Cardiac fibroblast (primary cell): ENCODE measurements around the gene SSH2.

ENCODE experiments used
- DNase-seq, 2 donors: peaks; one replicate each; pipeline versions ENCODE4 v3.0.0 to v3.0.0-alpha.2; 2010; ENCODE audit warnings: low read depth in 2 of 2
- H3K4me3 ChIP-seq, 2 donors: replicated peaks in 1 of 2; 1 replicate in 1 of 2; 2 replicates in 1 of 2; pipeline ENCODE4 v1.5.1; 2011; ENCODE audit warnings: low read depth in 2 of 2, low read length in 2 of 2, mild to moderate bottlenecking in 2 of 2, moderate library complexity in 1 of 2
- TF ChIP-seq, protein P1 (sequence below): IDR thresholded peaks from one replicate; pipeline ENCODE4 v1.5.1; 2011; ENCODE audit warnings: low read depth, mild to moderate bottlenecking, low read length, inconsistent platforms

Gene SSH2

DNA sequence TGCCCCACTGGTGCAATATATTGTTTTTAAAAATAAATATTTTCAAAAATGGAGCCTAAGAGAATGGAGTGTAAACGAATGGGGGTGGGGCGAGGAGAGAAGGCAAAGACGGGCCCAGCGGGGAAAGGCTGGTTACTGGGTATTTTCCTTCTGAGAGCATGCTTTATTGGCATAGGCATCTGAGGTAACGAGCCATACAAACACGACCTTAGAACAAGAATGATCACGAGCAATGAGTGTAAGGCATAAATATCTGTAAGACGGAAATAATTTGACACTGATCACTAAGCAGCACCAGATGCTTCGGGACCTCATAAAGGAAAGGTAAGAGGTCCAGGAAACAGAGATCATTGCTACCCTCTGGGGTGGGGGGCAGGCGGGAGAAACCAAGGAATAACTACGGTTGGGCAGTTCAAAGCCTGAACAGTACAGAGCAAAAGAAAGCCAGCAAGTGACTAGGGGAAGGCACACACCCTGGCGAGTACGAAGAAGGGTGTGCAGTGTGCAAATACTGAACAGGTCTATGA, 959 bp downstream of the SSH2 start:
- H3K4me3 ChIP-seq: peak overlapping the region; percentile 93 to 99
- TF ChIP-seq, protein P1, sequence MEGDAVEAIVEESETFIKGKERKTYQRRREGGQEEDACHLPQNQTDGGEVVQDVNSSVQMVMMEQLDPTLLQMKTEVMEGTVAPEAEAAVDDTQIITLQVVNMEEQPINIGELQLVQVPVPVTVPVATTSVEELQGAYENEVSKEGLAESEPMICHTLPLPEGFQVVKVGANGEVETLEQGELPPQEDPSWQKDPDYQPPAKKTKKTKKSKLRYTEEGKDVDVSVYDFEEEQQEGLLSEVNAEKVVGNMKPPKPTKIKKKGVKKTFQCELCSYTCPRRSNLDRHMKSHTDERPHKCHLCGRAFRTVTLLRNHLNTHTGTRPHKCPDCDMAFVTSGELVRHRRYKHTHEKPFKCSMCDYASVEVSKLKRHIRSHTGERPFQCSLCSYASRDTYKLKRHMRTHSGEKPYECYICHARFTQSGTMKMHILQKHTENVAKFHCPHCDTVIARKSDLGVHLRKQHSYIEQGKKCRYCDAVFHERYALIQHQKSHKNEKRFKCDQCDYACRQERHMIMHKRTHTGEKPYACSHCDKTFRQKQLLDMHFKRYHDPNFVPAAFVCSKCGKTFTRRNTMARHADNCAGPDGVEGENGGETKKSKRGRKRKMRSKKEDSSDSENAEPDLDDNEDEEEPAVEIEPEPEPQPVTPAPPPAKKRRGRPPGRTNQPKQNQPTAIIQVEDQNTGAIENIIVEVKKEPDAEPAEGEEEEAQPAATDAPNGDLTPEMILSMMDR: no peak
- peak in 1 of 2 donors; percentile 39 for DNase-seq

DNA sequence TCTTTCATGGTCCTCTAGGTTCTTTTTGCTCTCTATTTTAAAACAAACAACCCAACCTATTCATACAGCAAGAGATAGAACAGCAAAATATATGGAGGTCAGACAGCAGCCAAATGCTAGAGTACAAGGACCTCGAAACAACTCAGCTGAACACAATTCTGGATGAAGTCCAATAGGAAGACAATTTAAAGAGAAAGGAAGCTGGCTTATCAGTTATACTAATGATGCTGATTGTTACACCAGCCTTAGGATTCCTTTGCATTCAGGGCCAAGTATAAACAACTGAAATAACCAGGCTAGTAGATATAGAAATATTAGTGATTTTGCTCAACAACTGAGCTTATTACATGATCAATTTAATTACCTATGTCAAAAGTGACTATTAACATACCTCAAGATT, 2.5 kb downstream of the SSH2 start:
- H3K4me3 ChIP-seq: no peak overlapping the region
- peak in 1 of 2 donors; percentile 43 for DNase-seq
- TF ChIP-seq, protein P1: no peak

DNA sequence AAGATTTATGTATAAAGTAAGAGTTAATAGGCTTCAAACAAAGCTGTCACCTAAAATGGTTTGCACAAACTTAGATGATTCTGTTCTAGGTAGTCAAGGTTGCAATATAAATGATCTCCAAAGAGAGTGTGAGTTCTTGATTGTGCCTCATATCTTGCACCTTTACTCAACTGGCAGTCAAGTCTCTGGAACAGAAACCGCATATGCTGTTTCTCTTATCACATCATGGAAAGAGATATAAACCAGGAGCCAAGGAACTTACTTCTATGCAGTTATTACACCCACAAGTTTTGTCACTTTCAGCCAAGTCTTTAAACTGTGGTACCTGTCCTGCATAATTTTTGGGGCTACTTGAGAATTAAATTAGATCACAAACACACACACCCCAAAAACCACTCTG, 5.2 kb downstream of the SSH2 start:
- H3K4me3 ChIP-seq: no peak overlapping the region
- TF ChIP-seq, protein P1: no peak
- DNase-seq: no peak

DNA sequence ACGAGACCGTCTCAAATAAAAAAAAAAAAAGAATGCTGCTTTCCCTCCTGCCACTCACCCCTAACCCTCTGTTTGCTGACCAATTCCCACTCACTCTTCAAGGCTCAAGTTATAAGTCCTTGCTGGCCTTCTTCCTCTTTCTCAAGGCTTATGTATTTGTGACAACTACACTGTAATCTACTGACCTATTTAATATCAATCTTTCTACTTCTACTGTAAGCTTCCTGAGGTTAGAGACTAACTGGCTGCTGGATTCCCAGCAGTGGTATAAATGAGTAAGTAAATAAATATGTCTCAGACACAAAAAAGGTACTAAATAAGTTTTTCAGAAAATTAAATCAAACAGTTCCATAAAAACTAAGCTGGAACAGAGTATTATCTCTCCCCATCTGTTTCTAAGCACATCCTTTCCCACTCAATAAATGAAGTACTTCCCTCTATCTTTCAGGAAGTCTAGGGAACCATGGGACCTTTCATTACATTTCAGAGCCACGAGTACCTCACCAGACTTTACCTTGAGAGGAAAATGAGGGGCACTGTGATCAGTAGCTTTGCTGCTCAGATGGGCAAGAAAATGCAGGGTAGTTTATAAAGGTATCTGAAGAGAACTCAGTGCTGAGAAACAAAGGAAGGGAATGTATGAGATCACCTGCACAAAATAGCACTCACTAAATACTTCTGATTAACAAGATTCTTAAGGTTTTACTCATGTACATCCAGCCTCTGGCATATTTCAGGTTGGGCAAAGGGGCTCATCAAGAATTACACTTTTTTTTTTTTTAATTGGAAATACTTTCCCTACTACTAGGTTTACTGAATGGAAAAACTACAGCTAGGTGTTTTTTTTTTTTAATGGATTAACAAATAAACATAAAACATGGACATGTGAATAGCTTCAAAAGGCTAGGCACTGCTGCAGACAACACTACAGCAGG, 10.8 kb downstream of the SSH2 start:
- TF ChIP-seq, protein P1: no peak
- no peak overlapping the region for H3K4me3 ChIP-seq
- peak; percentile 29 to 74 for DNase-seq

DNA sequence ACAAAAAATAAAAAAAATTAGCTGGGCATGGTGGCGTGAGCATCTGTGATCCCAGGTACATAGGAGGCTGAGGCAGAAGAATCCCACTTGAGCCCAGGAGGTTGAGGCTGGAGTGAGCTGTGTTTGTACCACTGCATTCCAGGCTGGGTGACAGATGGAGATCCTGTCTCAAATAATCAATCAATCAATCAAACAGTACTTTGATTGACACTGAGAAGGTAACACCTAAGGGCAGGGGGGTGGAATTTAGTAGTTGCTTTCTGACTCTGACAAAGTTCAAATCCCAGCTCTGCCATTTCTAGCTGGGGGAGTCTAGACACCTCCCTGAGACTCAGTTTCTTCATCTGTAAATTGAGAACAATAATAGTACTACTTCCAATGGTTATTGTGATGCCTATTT, 12.0 kb downstream of the SSH2 start:
- no peak for DNase-seq
- no peak overlapping the region for H3K4me3 ChIP-seq
- TF ChIP-seq, protein P1: no peak

DNA sequence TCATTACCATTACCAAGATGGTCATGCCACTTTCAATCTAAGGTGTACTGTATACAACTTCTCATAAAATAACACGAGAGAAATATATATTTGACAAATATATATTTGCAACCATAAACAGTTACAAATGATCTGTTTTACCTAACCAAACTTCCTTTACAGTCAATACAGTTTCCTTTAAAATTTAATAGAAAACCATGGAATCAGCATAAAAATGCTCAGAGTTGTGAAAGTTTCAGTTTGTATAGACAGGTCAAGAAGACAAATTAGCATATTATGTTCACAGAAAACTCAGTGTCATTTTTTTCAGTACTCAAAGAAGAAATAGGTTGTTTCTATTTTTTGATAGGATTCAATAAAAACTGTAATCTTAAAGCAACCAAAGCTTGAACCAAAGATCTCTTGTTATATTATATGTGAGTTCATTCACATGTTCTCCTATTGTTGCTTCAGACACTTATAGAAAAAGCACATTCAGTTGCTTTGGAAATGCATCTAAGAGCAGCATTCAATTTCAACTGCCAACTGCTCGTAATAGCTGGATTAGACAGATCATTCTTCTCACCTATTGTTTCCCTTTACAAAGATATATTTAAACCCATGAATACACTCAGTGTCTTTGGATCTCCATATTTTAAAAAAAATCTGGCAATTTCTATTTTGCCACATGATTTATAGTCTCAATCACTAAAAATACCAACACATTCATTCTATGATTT, 15.1 kb downstream of the SSH2 start:
- TF ChIP-seq, protein P1: no peak
- no peak overlapping the region for H3K4me3 ChIP-seq
- no peak for DNase-seq
